MM.1S (cell line): ENCODE results near the gene ANKRD13B.

Source experiments
- DNase-seq: peaks from one replicate; pipeline ENCODE4 v3.0.0-alpha.2; 2015
- H2AFZ ChIP-seq: fragments of 300-600 bp; sonication (generic); 2 replicates; pipeline ENCODE4 v1.6.0; 2016; ENCODE audit warnings: antibody characterized with exemption, low read length
- H3F3A ChIP-seq: fragments of 300-600 bp; sonication (generic); 2 replicates; pipeline ENCODE4 v1.6.1; 2016; ENCODE audit warnings: mild to moderate bottlenecking, antibody characterized with exemption, low read length, moderate library complexity, mixed read lengths; ENCODE audit not compliant: insufficient read depth
- H3K27ac ChIP-seq: fragments of 300-600 bp; sonication (generic); 2 replicates; pipeline ENCODE4 v1.5.1; 2016; ENCODE audit warnings: mild to moderate bottlenecking, low read length
- H3K27me3 ChIP-seq: fragments of 300-600 bp; sonication (generic); replicated peaks from 2 replicates; pipeline ENCODE4 v1.6.0; 2016; ENCODE audit warnings: low read length; ENCODE audit not compliant: insufficient read depth
- H3K36me3 ChIP-seq: fragments of 300-600 bp; sonication (generic); replicated peaks from 2 replicates; pipeline ENCODE4 v1.6.1; 2016; ENCODE audit warnings: mild to moderate bottlenecking, low read length, mixed read lengths; ENCODE audit not compliant: insufficient read depth
- H3K4me1 ChIP-seq: fragments of 300-600 bp; sonication (generic); 2 replicates; pipeline ENCODE4 v1.6.1; 2016; ENCODE audit warnings: low read length, mixed read lengths
- H3K4me2 ChIP-seq: fragments of 300-600 bp; sonication (generic); 2 replicates; pipeline ENCODE4 v1.6.0; 2016; ENCODE audit warnings: low read depth, low read length
- H3K4me3 ChIP-seq: fragments of 300-600 bp; sonication (generic); 2 replicates; pipeline ENCODE4 v1.5.1; 2016; ENCODE audit warnings: low read length, mixed read lengths
- H3K79me2 ChIP-seq: fragments of 300-600 bp; sonication (generic); 2 replicates; pipeline ENCODE4 v1.6.1; 2016; ENCODE audit warnings: mixed run types, low read length, mixed read lengths
- H3K9ac ChIP-seq: fragments of 300-600 bp; sonication (generic); 2 replicates; pipeline ENCODE4 v1.6.1; 2016; ENCODE audit warnings: low read length, mixed read lengths
- H3K9me2 ChIP-seq: fragments of 300-600 bp; sonication (generic); replicated peaks from 2 replicates; pipeline ENCODE4 v1.6.1; 2016; ENCODE audit warnings: mild to moderate bottlenecking, low read length, mixed read lengths; ENCODE audit not compliant: insufficient read depth
- H3K9me3 ChIP-seq: fragments of 300-600 bp; sonication (generic); replicated peaks from 2 replicates; pipeline ENCODE4 v1.6.1; 2016; ENCODE audit warnings: mild to moderate bottlenecking, low read length, mixed read lengths; ENCODE audit not compliant: insufficient read depth
- H4K20me1 ChIP-seq: fragments of 300-600 bp; sonication (generic); 2 replicates; pipeline ENCODE4 v1.6.1; 2016; ENCODE audit warnings: mild to moderate bottlenecking, low read length, moderate library complexity, mixed read lengths; ENCODE audit not compliant: insufficient read depth
- CTCF ChIP-seq: fragments of 300-600 bp; sonication (generic); IDR thresholded peaks from 2 replicates; pipeline ENCODE4 v1.5.1; 2016; ENCODE audit warnings: antibody characterized with exemption, low read length, mixed read lengths
- EZH2 ChIP-seq: fragments of 300-600 bp; sonication (generic); optimal IDR thresholded peaks from 2 replicates; pipeline ENCODE3; 2017; ENCODE audit warnings: low read depth, mild to moderate bottlenecking, antibody characterized with exemption, low read length, mixed read lengths
- EZH2phosphoT487 ChIP-seq: fragments of 300-600 bp; sonication (generic); IDR thresholded peaks from 2 replicates; pipeline ENCODE4 v1.6.1; 2018; ENCODE audit warnings: antibody characterized with exemption, low read length

ANKRD13B gene

GRCh38 chr17:29546830-29547229 is 46.1 kb upstream of the ANKRD13B start:
- Histone ChIP-seq H3F3A (no peaks in the 10 kb centered on the region), H3K79me2 (no peaks in the 10 kb centered on the region), H4K20me1 (no peaks in the 10 kb centered on the region), H3K27me3 (no peaks in the 10 kb centered on the region), H3K27ac (no peak overlapping the region), H3K9me3 (no peaks in the 10 kb centered on the region), H3K4me2 (no peak overlapping the region), H3K36me3 (0 out of 2 replicates have a peak, but pooled peaks cover 6% of the 10 kb centered on the region), H3K4me3 (no peak overlapping the region), H3K9me2 (no peaks in the 10 kb centered on the region), H2AFZ (no peak overlapping the region), H3K4me1 (no peaks in the 10 kb centered on the region), H3K9ac (no peak overlapping the region)
- TF ChIP-seq CTCF = no peak
- no peak for TF ChIP-seq EZH2phosphoT487
- TF ChIP-seq EZH2 = no peak
- no peak for DNase-seq

DNA sequence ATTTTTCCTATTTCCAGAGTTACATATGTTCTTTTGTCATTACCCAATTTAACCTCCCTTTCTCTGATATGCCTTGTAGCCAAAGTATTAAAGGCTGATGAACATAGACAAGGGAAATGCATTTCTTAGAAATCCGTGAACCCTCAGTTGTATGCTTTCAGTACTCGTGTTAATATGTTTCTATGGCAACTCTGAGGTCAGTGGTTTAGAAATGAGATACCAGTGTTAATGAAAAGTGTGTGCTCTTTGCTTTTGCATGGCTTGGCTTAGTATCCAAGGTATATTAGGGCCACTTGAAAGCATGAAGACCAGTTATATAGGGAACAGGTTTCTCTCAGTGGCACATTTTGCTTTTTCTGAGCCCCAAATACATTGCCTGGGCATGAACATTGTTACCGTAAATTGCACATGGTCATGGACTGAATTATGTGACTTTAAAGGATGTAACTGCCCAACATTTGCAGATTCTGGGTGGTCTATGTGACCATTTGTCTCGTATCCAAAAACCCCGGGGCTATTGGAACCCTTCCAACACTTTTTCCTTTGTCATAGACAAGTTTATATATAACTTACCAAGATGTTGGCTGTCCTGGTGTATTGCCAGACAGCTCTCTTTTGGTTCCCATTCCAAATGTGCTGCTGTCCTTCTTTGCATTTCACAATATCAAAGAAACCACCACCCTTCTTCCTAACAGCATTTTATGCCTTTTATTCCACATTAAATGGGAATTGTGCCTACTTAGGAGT is 43.6 kb upstream of the ANKRD13B start:
- DNase-seq = no peak
- no peaks in the 10 kb centered on the region for H4K20me1 ChIP-seq
- H3K9me2 ChIP-seq = no peaks in the 10 kb centered on the region
- H3K36me3 ChIP-seq = no peaks in the 10 kb centered on the region
- H3K9ac ChIP-seq = no peak overlapping the region
- no peak overlapping the region for H3K27ac ChIP-seq
- no peak overlapping the region for H2AFZ ChIP-seq
- H3K9me3 ChIP-seq = no peaks in the 10 kb centered on the region
- H3K4me1 ChIP-seq = no peaks in the 10 kb centered on the region
- TF ChIP-seq EZH2 (no peak), CTCF (no peak), EZH2phosphoT487 (no peak)
- no peak overlapping the region for H3K4me3 ChIP-seq
- no peaks in the 10 kb centered on the region for H3F3A ChIP-seq
- no peaks in the 10 kb centered on the region for H3K27me3 ChIP-seq
- no peaks in the 10 kb centered on the region for H3K79me2 ChIP-seq
- H3K4me2 ChIP-seq = no peak overlapping the region

GRCh38 chr17:29555840-29556239 is 37.1 kb upstream of the ANKRD13B start:
- Histone ChIP-seq H3K79me2 (no peaks in the 10 kb centered on the region), H3K27me3 (no peaks in the 10 kb centered on the region), H3K9me3 (no peaks in the 10 kb centered on the region), H4K20me1 (no peaks in the 10 kb centered on the region), H3F3A (peaks cover 9% of the 10 kb centered on the region; the same call in 1 of the 2 replicates), H3K4me3 (no peak overlapping the region), H3K36me3 (no peaks in the 10 kb centered on the region), H3K9ac (no peak overlapping the region), H3K27ac (no peak overlapping the region), H3K9me2 (no peaks in the 10 kb centered on the region), H3K4me1 (peaks cover 5% of the 10 kb centered on the region; the same call in 1 of the 2 replicates), H2AFZ (no peak overlapping the region), H3K4me2 (no peak overlapping the region)
- no peak for TF ChIP-seq CTCF
- no peak for TF ChIP-seq EZH2phosphoT487
- no peak for TF ChIP-seq EZH2
- no peak for DNase-seq
